Smooth muscle cell (in vitro differentiated cells): ENCODE results near the gene CAPZB. TPM values are rescaled to one million over a fixed set of nuclear protein-coding genes. Genes with fewer than 3 reads are reported as not detected.

ENCODE experiments used
- DNase-seq: peaks from one replicate; lab custom pipeline; 2025; ENCODE audit not compliant: unreplicated experiment; lab: John Stamatoyannopoulos, UW
- H2AFZ ChIP-seq: fragments of 200-600 bp; sonication (generic); 2 replicates; pipeline ENCODE4 v1.6.0; 2016; ENCODE audit warnings: antibody characterized with exemption, low read depth, mild to moderate bottlenecking
- H3F3A ChIP-seq: fragments of 200-600 bp; sonication (generic); 2 replicates; pipeline ENCODE4 v1.6.0; 2017; ENCODE audit warnings: antibody characterized with exemption, low read depth
- H3K27ac ChIP-seq: fragments of 200-600 bp; sonication (generic); 2 replicates; pipeline ENCODE4 v1.5.1; 2016; ENCODE audit warnings: low read depth, mild to moderate bottlenecking
- H3K27me3 ChIP-seq: fragments of 200-600 bp; sonication (generic); 2 replicates; pipeline ENCODE4 v1.6.1; 2016; ENCODE audit warnings: low read depth, mild to moderate bottlenecking
- H3K36me3 ChIP-seq: fragments of 200-600 bp; sonication (generic); 2 replicates; pipeline ENCODE4 v1.5.1; 2016; ENCODE audit warnings: low read depth
- H3K4me1 ChIP-seq: fragments of 200-600 bp; sonication (generic); 2 replicates; pipeline ENCODE4 v1.5.1; 2016; ENCODE audit warnings: low read depth
- H3K4me2 ChIP-seq: fragments of 200-600 bp; sonication (generic); 2 replicates; pipeline ENCODE4 v1.6.0; 2016; ENCODE audit warnings: mild to moderate bottlenecking
- H3K4me3 ChIP-seq: fragments of 200-600 bp; sonication (generic); 2 replicates; pipeline ENCODE4 v1.5.1; 2016; ENCODE audit warnings: mild to moderate bottlenecking
- H3K79me2 ChIP-seq: fragments of 200-600 bp; sonication (generic); 2 replicates; pipeline ENCODE4 v1.6.0; 2016; ENCODE audit warnings: low read depth, mild to moderate bottlenecking
- H3K9ac ChIP-seq: fragments of 200-600 bp; sonication (generic); 2 replicates; pipeline ENCODE4 v1.6.0; 2016; ENCODE audit warnings: low read depth
- H3K9me3 ChIP-seq: fragments of 200-600 bp; sonication (generic); replicated peaks from 2 replicates; pipeline ENCODE4 v1.5.1; 2016; ENCODE audit warnings: low read depth
- H4K20me1 ChIP-seq: fragments of 200-600 bp; sonication (generic); 2 replicates; pipeline ENCODE4 v1.6.0; 2016; ENCODE audit warnings: low read depth
- CTCF ChIP-seq: fragments of 200-600 bp; sonication (generic); IDR thresholded peaks from 2 replicates; pipeline ENCODE4 v1.5.1; 2017; ENCODE audit warnings: borderline replicate concordance, mild to moderate bottlenecking, antibody characterized with exemption; ENCODE audit not compliant: insufficient read depth, poor library complexity, severe bottlenecking
- WGBS: methylation state at CpG from one replicate; pipeline ENCODE4 v1.1.7; 2016; ENCODE audit warnings: low lambda C conversion rate; 5-methylcytosine and 5-hydroxymethylcytosine counted together
- polyA plus RNA-seq: library from polyadenylated mRNA; unstranded; fragments of >200 nt; fragmentation: Nextera tagmentation; extraction: Ambion mirVana; gene quantifications from 2 replicates; pipeline ENCODE4 v1.2.1, GENCODE V29; 2016
- total RNA-seq: library from RNA; depleted of rRNA; stranded (reverse); fragments of >200 nt; gene quantifications from 2 replicates; pipeline ENCODE4 v1.2.3, GENCODE V29; 2014

The CAPZB gene
- total and polyA plus RNA-seq, 2 experiments from 2014 or later = 205 to 405 TPM

- no peak overlapping the region for H3K27ac ChIP-seq
- no peaks in the 10 kb centered on the region for H3K27me3 ChIP-seq
- H3K4me3 ChIP-seq = no peak overlapping the region
- peaks cover 3% of the 10 kb centered on the region for H3K4me1 ChIP-seq
- DNase-seq = no peak
- peaks cover 3% of the 10 kb centered on the region for H3F3A ChIP-seq
- no peak for TF ChIP-seq CTCF
- no peaks in the 10 kb centered on the region for H3K9me3 ChIP-seq
- H2AFZ ChIP-seq = no peak overlapping the region
- H3K36me3 ChIP-seq = no peaks in the 10 kb centered on the region
- peaks cover 97% of the 10 kb centered on the region for H3K79me2 ChIP-seq
- no peak overlapping the region for H3K9ac ChIP-seq
- 63% methylated on average over 5 of the region's 5 CpGs for WGBS
- H4K20me1 ChIP-seq = peaks cover 100% of the 10 kb centered on the region
- no peak overlapping the region for H3K4me2 ChIP-seq
Observed at GRCh38 chr1:19472174-19472573, 13.2 kb downstream of the CAPZB start.

- peaks cover 3% of the 10 kb centered on the region for H3F3A ChIP-seq
- TF ChIP-seq CTCF = no peak
- H2AFZ ChIP-seq = no peak overlapping the region
- peak overlapping the region; percentile 38 for H3K4me2 ChIP-seq
- peak overlapping the region; percentile 75 for H3K27ac ChIP-seq
- DNase-seq = no peak
- 88% methylated on average over 7 of the region's 7 CpGs for WGBS
- no peaks in the 10 kb centered on the region for H3K9me3 ChIP-seq
- H3K4me3 ChIP-seq = no peak overlapping the region
- H3K27me3 ChIP-seq = no peaks in the 10 kb centered on the region
- no peak overlapping the region for H3K9ac ChIP-seq
- peaks cover 100% of the 10 kb centered on the region for H4K20me1 ChIP-seq
- H3K36me3 ChIP-seq = no peaks in the 10 kb centered on the region
- peaks cover 97% of the 10 kb centered on the region for H3K79me2 ChIP-seq
- peaks cover 3% of the 10 kb centered on the region for H3K4me1 ChIP-seq
Observed at GRCh38 chr1:19469004-19469403, 16.3 kb downstream of the CAPZB start.

- peak overlapping the region; percentile 38 for H3K4me2 ChIP-seq
- H3K27ac ChIP-seq = peak overlapping the region; percentile 75
- peaks cover 3% of the 10 kb centered on the region for H3K4me1 ChIP-seq
- no peak overlapping the region for H3K9ac ChIP-seq
- H3K4me3 ChIP-seq = no peak overlapping the region
- peaks cover 3% of the 10 kb centered on the region for H3F3A ChIP-seq
- H3K79me2 ChIP-seq = peaks cover 97% of the 10 kb centered on the region
- WGBS = 81% methylated on average over 15 of the region's 15 CpGs
- no peak overlapping the region for H2AFZ ChIP-seq
- no peaks in the 10 kb centered on the region for H3K27me3 ChIP-seq
- H3K9me3 ChIP-seq = no peaks in the 10 kb centered on the region
- H4K20me1 ChIP-seq = peaks cover 100% of the 10 kb centered on the region
- no peak for TF ChIP-seq CTCF
- no peaks in the 10 kb centered on the region for H3K36me3 ChIP-seq
- no peak for DNase-seq
Observed at GRCh38 chr1:19468397-19468956, 16.9 kb downstream of the CAPZB start.
